SK-N-SH treated with all-trans-retinoic acid at 6 μM for 48 hours (cell line): Measurements from ENCODE around the gene LIME1.

Source experiments
- ATAC-seq: fragments of 200-7000 bp; cut with Tn5 transposase; 3 replicates; pipeline ENCODE4 v1.9.1; 2020; ENCODE audit warnings: mild to moderate bottlenecking, moderate library complexity
- ARNTL ChIP-seq: fragments of 450-650 bp; formaldehyde crosslinking; IDR thresholded peaks from 2 replicates; pipeline ENCODE4 v1.5.0; 2020; ENCODE audit warnings: low read depth, mild to moderate bottlenecking, moderate library complexity, borderline replicate concordance
- BACH2 ChIP-seq: fragments of 250-450 bp; sonication (Bioruptor Pico); IDR thresholded peaks from 2 replicates; pipeline ENCODE4 v1.9.0; 2021; ENCODE audit warnings: mild to moderate bottlenecking, borderline replicate concordance
- CSDC2 ChIP-seq: fragments of 250-450 bp; sonication (Bioruptor Pico); IDR thresholded peaks from 2 replicates; pipeline ENCODE4 v1.5.0; 2020; ENCODE audit warnings: mild to moderate bottlenecking, moderate library complexity
- GLIS3 ChIP-seq: fragments of 250-450 bp; sonication (Bioruptor Pico); IDR thresholded peaks from 2 replicates; pipeline ENCODE4 v1.5.0; 2020; ENCODE audit warnings: mild to moderate bottlenecking, moderate library complexity
- ISL1 ChIP-seq: fragments of 250-450 bp; sonication (Bioruptor Pico); IDR thresholded peaks from 2 replicates; pipeline ENCODE4 v2.1.2; 2022; ENCODE audit warnings: mild to moderate bottlenecking, moderate library complexity
- OSR1 ChIP-seq: fragments of 250-450 bp; sonication (Bioruptor Pico); IDR thresholded peaks from 2 replicates; pipeline ENCODE4 v1.8.0; 2022; ENCODE audit warnings: moderate library complexity, mild to moderate bottlenecking, inconsistent platforms
- PPARA ChIP-seq: fragments of 250-450 bp; sonication (Bioruptor Pico); IDR thresholded peaks from 2 replicates; pipeline ENCODE4 v1.5.0; 2020; ENCODE audit warnings: mild to moderate bottlenecking, borderline replicate concordance
- RARB ChIP-seq: fragments of 250-450 bp; sonication (Bioruptor Pico); IDR thresholded peaks from 2 replicates; pipeline ENCODE4 v1.8.0; 2021; ENCODE audit warnings: mild to moderate bottlenecking, moderate library complexity
- SNAI2 ChIP-seq: fragments of 250-450 bp; sonication (Bioruptor Pico); IDR thresholded peaks from 2 replicates; pipeline ENCODE4 v1.5.0; 2020; ENCODE audit warnings: mild to moderate bottlenecking, moderate library complexity
- TCF4 ChIP-seq: fragments of 250-450 bp; sonication (Bioruptor Pico); IDR thresholded peaks from 2 replicates; pipeline ENCODE4 v1.8.0; 2021; ENCODE audit warnings: mild to moderate bottlenecking, moderate library complexity, borderline replicate concordance
- ZC3H10 ChIP-seq: fragments of 250-450 bp; sonication (Bioruptor Pico); IDR thresholded peaks from 2 replicates; pipeline ENCODE4 v1.5.1; 2021; ENCODE audit warnings: mild to moderate bottlenecking, moderate library complexity
- ZFP3 ChIP-seq: fragments of 250-450 bp; sonication (Bioruptor Pico); IDR thresholded peaks from 2 replicates; pipeline ENCODE4 v1.5.0; 2020; ENCODE audit warnings: mild to moderate bottlenecking, moderate library complexity
- ZFP30 ChIP-seq: fragments of 450-650 bp; formaldehyde crosslinking; IDR thresholded peaks from 2 replicates; pipeline ENCODE4 v1.5.0; 2022; ENCODE audit warnings: mild to moderate bottlenecking, moderate library complexity
- ZNF565 ChIP-seq: fragments of 450-650 bp; formaldehyde crosslinking; conservative IDR thresholded peaks from 2 replicates; pipeline ENCODE4 v1.5.0; 2020; ENCODE audit warnings: low read depth, mild to moderate bottlenecking, moderate library complexity
- ZNF70 ChIP-seq: fragments of 450-650 bp; formaldehyde crosslinking; IDR thresholded peaks from 2 replicates; pipeline ENCODE4 v1.5.0; 2020; ENCODE audit warnings: mild to moderate bottlenecking, moderate library complexity
- ZNF8 ChIP-seq: fragments of 450-650 bp; formaldehyde crosslinking; IDR thresholded peaks from 2 replicates; pipeline ENCODE4 v1.5.0; 2020; ENCODE audit warnings: mild to moderate bottlenecking, moderate library complexity
- TF ChIP-seq, protein P1 (sequence below): fragments of 250-450 bp; sonication (Bioruptor Pico); IDR thresholded peaks from 2 replicates; pipeline ENCODE4 v1.5.0; 2020; ENCODE audit warnings: mild to moderate bottlenecking, moderate library complexity
- TF ChIP-seq, protein P2 (sequence below): fragments of 250-450 bp; sonication (Bioruptor Pico); IDR thresholded peaks from 2 replicates; pipeline ENCODE4 v1.8.0; 2020; ENCODE audit warnings: mild to moderate bottlenecking, moderate library complexity, borderline replicate concordance
- TF ChIP-seq, protein P3 (sequence below): fragments of 250-450 bp; sonication (Bioruptor Pico); IDR thresholded peaks from 2 replicates; pipeline ENCODE4 v1.8.0; 2021; ENCODE audit warnings: low read depth, mild to moderate bottlenecking, moderate library complexity, borderline replicate concordance
- TF ChIP-seq, protein P4 (sequence below): fragments of 250-450 bp; sonication (Bioruptor Pico); IDR thresholded peaks from 2 replicates; pipeline ENCODE4 v1.5.1; 2020; ENCODE audit warnings: low read depth, mild to moderate bottlenecking, moderate library complexity

The LIME1 gene

GRCh38 chr20:63696306-63696627 lies 40.2 kb upstream of the LIME1 start (continued):
- TF ChIP-seq, protein P1, sequence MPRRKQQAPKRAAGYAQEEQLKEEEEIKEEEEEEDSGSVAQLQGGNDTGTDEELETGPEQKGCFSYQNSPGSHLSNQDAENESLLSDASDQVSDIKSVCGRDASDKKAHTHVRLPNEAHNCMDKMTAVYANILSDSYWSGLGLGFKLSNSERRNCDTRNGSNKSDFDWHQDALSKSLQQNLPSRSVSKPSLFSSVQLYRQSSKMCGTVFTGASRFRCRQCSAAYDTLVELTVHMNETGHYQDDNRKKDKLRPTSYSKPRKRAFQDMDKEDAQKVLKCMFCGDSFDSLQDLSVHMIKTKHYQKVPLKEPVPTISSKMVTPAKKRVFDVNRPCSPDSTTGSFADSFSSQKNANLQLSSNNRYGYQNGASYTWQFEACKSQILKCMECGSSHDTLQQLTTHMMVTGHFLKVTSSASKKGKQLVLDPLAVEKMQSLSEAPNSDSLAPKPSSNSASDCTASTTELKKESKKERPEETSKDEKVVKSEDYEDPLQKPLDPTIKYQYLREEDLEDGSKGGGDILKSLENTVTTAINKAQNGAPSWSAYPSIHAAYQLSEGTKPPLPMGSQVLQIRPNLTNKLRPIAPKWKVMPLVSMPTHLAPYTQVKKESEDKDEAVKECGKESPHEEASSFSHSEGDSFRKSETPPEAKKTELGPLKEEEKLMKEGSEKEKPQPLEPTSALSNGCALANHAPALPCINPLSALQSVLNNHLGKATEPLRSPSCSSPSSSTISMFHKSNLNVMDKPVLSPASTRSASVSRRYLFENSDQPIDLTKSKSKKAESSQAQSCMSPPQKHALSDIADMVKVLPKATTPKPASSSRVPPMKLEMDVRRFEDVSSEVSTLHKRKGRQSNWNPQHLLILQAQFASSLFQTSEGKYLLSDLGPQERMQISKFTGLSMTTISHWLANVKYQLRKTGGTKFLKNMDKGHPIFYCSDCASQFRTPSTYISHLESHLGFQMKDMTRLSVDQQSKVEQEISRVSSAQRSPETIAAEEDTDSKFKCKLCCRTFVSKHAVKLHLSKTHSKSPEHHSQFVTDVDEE (CRISPR knock-in tag), result no peak
- TF ChIP-seq ISL1 (CRISPR knock-in tag) (no peak), CSDC2 (no peak), ZNF70 (no peak)
- TF ChIP-seq, protein P2, sequence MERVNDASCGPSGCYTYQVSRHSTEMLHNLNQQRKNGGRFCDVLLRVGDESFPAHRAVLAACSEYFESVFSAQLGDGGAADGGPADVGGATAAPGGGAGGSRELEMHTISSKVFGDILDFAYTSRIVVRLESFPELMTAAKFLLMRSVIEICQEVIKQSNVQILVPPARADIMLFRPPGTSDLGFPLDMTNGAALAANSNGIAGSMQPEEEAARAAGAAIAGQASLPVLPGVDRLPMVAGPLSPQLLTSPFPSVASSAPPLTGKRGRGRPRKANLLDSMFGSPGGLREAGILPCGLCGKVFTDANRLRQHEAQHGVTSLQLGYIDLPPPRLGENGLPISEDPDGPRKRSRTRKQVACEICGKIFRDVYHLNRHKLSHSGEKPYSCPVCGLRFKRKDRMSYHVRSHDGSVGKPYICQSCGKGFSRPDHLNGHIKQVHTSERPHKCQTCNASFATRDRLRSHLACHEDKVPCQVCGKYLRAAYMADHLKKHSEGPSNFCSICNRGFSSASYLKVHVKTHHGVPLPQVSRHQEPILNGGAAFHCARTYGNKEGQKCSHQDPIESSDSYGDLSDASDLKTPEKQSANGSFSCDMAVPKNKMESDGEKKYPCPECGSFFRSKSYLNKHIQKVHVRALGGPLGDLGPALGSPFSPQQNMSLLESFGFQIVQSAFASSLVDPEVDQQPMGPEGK (CRISPR knock-in tag), result no peak
- TF ChIP-seq, all 23 proteins: peak for 0

DNA sequence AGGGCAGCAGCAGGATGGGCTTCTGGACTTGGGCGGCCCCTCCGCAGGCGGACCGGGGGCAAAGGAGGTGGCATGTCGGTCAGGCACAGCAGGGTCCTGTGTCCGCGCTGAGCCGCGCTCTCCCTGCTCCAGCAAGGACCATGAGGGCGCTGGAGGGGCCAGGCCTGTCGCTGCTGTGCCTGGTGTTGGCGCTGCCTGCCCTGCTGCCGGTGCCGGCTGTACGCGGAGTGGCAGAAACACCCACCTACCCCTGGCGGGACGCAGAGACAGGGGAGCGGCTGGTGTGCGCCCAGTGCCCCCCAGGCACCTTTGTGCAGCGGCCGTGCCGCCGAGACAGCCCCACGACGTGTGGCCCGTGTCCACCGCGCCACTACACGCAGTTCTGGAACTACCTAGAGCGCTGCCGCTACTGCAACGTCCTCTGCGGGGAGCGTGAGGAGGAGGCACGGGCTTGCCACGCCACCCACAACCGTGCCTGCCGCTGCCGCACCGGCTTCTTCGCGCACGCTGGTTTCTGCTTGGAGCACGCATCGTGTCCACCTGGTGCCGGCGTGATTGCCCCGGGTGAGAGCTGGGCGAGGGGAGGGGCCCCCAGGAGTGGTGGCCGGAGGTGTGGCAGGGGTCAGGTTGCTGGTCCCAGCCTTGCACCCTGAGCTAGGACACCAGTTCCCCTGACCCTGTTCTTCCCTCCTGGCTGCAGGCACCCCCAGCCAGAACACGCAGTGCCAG lies 39.7 kb upstream of the LIME1 start, which contains the start of gene TNFRSF6B:
Gene TNFRSF6B (plus strand): TSS at position 25 of the 729 bp plus-strand sequence. CDS start 116 bp downstream, at position 141.
- TF ChIP-seq ZFP3 (CRISPR knock-in tag), result no peak
- no peak; the same call in 1 of the 2 replicates for TF ChIP-seq GLIS3 (CRISPR knock-in tag)
- TF ChIP-seq, protein P3, sequence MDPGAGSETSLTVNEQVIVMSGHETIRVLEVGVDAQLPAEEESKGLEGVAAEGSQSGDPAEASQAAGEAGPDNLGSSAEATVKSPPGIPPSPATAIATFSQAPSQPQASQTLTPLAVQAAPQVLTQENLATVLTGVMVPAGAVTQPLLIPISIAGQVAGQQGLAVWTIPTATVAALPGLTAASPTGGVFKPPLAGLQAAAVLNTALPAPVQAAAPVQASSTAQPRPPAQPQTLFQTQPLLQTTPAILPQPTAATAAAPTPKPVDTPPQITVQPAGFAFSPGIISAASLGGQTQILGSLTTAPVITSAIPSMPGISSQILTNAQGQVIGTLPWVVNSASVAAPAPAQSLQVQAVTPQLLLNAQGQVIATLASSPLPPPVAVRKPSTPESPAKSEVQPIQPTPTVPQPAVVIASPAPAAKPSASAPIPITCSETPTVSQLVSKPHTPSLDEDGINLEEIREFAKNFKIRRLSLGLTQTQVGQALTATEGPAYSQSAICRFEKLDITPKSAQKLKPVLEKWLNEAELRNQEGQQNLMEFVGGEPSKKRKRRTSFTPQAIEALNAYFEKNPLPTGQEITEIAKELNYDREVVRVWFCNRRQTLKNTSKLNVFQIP (CRISPR knock-in tag), result no peak
- TF ChIP-seq, protein P2 (CRISPR knock-in tag), result no peak
- no peak for TF ChIP-seq SNAI2 (CRISPR knock-in tag)
- TF ChIP-seq BACH2 (CRISPR knock-in tag), result no peak
- no peak for TF ChIP-seq ZNF70
- TF ChIP-seq, protein P4, sequence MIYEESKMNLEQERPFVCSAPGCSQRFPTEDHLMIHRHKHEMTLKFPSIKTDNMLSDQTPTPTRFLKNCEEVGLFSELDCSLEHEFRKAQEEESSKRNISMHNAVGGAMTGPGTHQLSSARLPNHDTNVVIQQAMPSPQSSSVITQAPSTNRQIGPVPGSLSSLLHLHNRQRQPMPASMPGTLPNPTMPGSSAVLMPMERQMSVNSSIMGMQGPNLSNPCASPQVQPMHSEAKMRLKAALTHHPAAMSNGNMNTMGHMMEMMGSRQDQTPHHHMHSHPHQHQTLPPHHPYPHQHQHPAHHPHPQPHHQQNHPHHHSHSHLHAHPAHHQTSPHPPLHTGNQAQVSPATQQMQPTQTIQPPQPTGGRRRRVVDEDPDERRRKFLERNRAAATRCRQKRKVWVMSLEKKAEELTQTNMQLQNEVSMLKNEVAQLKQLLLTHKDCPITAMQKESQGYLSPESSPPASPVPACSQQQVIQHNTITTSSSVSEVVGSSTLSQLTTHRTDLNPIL (CRISPR knock-in tag), result no peak
- TF ChIP-seq TCF4 (CRISPR knock-in tag), result no peak
- TF ChIP-seq ZNF8 (CRISPR knock-in tag), result no peak
- no peak for TF ChIP-seq PPARA
- no peak for TF ChIP-seq OSR1 (CRISPR knock-in tag)
- TF ChIP-seq, protein P1 (CRISPR knock-in tag), result no peak
- TF ChIP-seq CSDC2, result no peak
- no peak for TF ChIP-seq RARB (CRISPR knock-in tag)
- no peak for TF ChIP-seq ZC3H10
- no peak for TF ChIP-seq ARNTL
- no peak for TF ChIP-seq ZFP30
- no peak for TF ChIP-seq ZNF565 (CRISPR knock-in tag)
- TF ChIP-seq ISL1 (CRISPR knock-in tag), result no peak
- ATAC-seq, result peak; percentile 2
